Measurements from ENCODE around the gene KCNMB2.

GRCh38 chr3:178827285-178827856 lies 291.1 kb downstream of the KCNMB2 start:
- TF ChIP-seq CTCF (IDR thresholded peaks at IDR 0.05; ENCODE audit: poor library complexity) (no peak), EZH2phosphoT487 (IDR thresholded peaks at IDR 0.05; ENCODE audit: low read depth, severe bottlenecking, unreplicated experiment) (no peak)

Measured in hepatocyte (in vitro differentiated cells).